H1 (cell line): ENCODE measurements around the gene WDR81.

Experiments
- CTCF ChIP-seq, 3 experiments: IDR thresholded peaks; 1 replicate in 2 of 3; 2 replicates in 1 of 3; pipeline versions ENCODE4 v1.5.1 to v1.6.1; 2011; ENCODE audit warnings: low read length in 3 of 3, mild to moderate bottlenecking in 3 of 3, inconsistent platforms in 2 of 3, low read depth in 1 of 3, moderate library complexity in 1 of 3; ENCODE audit not compliant: insufficient read depth in 1 of 3; ENCODE audit errors: control extremely low read depth in 1 of 3
- KDM1A ChIP-seq: fragments of 200-600, 300-600 bp; sonication (generic); IDR thresholded peaks from 2 replicates; pipeline ENCODE4 v1.7.1; 2016; ENCODE audit warnings: mild to moderate bottlenecking, low read length, borderline replicate concordance
- RNF2 ChIP-seq: fragments of 200-900, 300-1000 bp; sonication (generic); IDR thresholded peaks from 2 replicates; pipeline ENCODE4 v1.7.1; 2016; ENCODE audit warnings: borderline replicate concordance, low read depth, mild to moderate bottlenecking, antibody characterized with exemption, low read length; ENCODE audit not compliant: poor library complexity, severe bottlenecking; ENCODE audit errors: missing control alignments
- ZNF274 ChIP-seq: IDR thresholded peaks from 2 replicates; pipeline ENCODE4 v1.7.0; 2012; ENCODE audit warnings: low read length, borderline replicate concordance; ENCODE audit errors: extremely low read depth

DNA sequence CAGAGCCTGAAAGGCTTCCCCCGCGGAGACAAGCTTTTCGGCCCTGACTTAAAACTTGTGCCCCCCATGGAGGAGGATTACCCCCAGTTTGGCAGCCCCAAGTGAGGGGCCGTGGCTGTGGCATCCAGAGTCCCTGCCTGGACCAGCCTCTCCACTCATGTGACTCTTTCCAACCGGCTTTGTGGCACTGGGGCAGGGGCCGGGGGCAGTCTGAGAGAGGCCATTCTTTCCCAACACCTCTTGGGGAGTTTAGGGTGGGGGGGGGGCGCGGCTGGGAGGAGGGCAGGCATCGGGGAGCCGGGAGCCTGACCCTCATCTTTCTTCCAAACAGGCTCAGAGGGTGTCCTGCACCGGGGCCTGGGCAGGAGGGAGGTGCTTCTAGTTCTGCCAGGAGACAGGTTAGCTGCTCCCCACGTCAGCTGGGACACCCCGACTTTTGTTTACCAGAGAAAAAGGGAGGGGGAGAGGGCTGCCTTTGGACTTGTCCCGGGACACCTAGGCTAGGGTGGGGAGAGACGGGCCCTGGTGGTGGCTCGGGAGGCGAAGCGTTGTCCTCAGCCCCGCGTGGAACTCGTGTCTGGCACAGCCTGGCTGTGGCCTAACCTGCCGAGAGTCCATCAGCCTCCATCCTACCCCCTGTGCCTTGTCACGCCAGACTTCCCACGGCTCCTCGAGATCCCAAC, 30.1 kb downstream of the WDR81 start:
- no peak for TF ChIP-seq RNF2
- no peak for TF ChIP-seq CTCF (IDR thresholded peaks at IDR 0.05; ENCODE audit: control extremely low read depth in 1 of 3, insufficient read depth in 1 of 3, low read depth in 1 of 3, low read length in 3 of 3)
- no peak for TF ChIP-seq KDM1A
- TF ChIP-seq ZNF274, result no peak
